CD4-positive, alpha-beta T cell treated with Interleukin-2 at 100 ng/mL for 4 hours (primary cell): Measurements from ENCODE around the gene ZNF613.
"Not testable (repeated sequence)": the region's sequence is repeated elsewhere in the genome, so short reads cannot be mapped to it uniquely, and the experiment has no call there.

ENCODE experiments used
- DNase-seq: peaks from one replicate; pipeline ENCODE4 v3.0.0-alpha.2; 2020; ENCODE audit warnings: low spot score

Gene ZNF613

GRCh38 chr19:51926784-51927741, at the start of gene ZNF613:
TSS of gene ZNF613 (plus strand) at chr19:51927472. CDS start at chr19:51936221, 8,749 bp downstream.
- peak; percentile 90 for DNase-seq

- DNase-seq: no peak
Observed at GRCh38 chr19:51882518-51882917, 44.8 kb upstream of the ZNF613 start.

- no peak for DNase-seq
Observed at GRCh38 chr19:51884713-51885112, 42.6 kb upstream of the ZNF613 start.

GRCh38 chr19:51887522-51888498, 39.5 kb upstream of the ZNF613 start, which contains the start of gene ZNF577:
TSS of gene ZNF577 (minus strand) at chr19:51887951. CDS start at chr19:51880382, 7,569 bp downstream.
- DNase-seq: peak; percentile 74

GRCh38 chr19:51889934-51890333, 37.3 kb upstream of the ZNF613 start:
- DNase-seq: no peak

GRCh38 chr19:51891193-51891747, 36.0 kb upstream of the ZNF613 start:
- DNase-seq: no peak

- no peak for DNase-seq
Observed at GRCh38 chr19:51901860-51902259, 25.4 kb upstream of the ZNF613 start.

GRCh38 chr19:51903192-51903591, 24.1 kb upstream of the ZNF613 start:
- DNase-seq: no peak

GRCh38 chr19:51904331-51905165, 22.7 kb upstream of the ZNF613 start, which contains the start of gene ZNF649:
TSS of gene ZNF649 (minus strand) at chr19:51905017. CDS start at chr19:51900107, 4,910 bp downstream.
- peak; percentile 80 for DNase-seq

- DNase-seq: no peak
Observed at GRCh38 chr19:51905206-51905605, 22.1 kb upstream of the ZNF613 start.

GRCh38 chr19:51905639-51906038, 21.6 kb upstream of the ZNF613 start:
- DNase-seq: not testable (repeated sequence)

GRCh38 chr19:51906108-51906507, 21.2 kb upstream of the ZNF613 start:
- not testable (repeated sequence) for DNase-seq

GRCh38 chr19:51907981-51908380, 19.3 kb upstream of the ZNF613 start:
- DNase-seq: not testable (repeated sequence)

- no peak for DNase-seq
Observed at GRCh38 chr19:51915324-51915867, 11.9 kb upstream of the ZNF613 start.

- DNase-seq: no peak
Observed at GRCh38 chr19:51916167-51916566, 11.1 kb upstream of the ZNF613 start.

- no peak for DNase-seq
Observed at GRCh38 chr19:51919606-51920005, 7.7 kb upstream of the ZNF613 start.

- no peak for DNase-seq
Observed at GRCh38 chr19:51921949-51922348, 5.3 kb upstream of the ZNF613 start.

GRCh38 chr19:51926426-51926783, 867 bp upstream of the ZNF613 start:
- DNase-seq: no peak

GRCh38 chr19:51927859-51928258, 587 bp downstream of the ZNF613 start:
- no peak for DNase-seq

- no peak for DNase-seq
Observed at GRCh38 chr19:51931921-51932320, 4.6 kb downstream of the ZNF613 start.

GRCh38 chr19:51938936-51939335, 11.7 kb downstream of the ZNF613 start:
- DNase-seq: no peak
